ENCODE measurements around the gene RAB27B. TPM values are rescaled to one million over a fixed set of nuclear protein-coding genes. Genes with fewer than 3 reads are reported as not detected.
A peak's percentile ranks its signal among the peaks of the same experiment; 100 is the strongest.
"Not testable (repeated sequence)": the region's sequence is repeated elsewhere in the genome, so short reads cannot be mapped to it uniquely, and the experiment has no call there.

RAB27B gene
- total RNA-seq, 2 donors from 2014 or later = 0.11 to 1.1 TPM

GRCh38 chr18:54815086-54815485, 13.2 kb upstream of the RAB27B start:
- TF ChIP-seq CTCF (IDR thresholded peaks at IDR 0.05) = no peak
- no peaks in the 10 kb centered on the region for H3K36me3 ChIP-seq
- no peak overlapping the region for H3K27ac ChIP-seq
- H3K27me3 ChIP-seq = no peaks in the 10 kb centered on the region
- DNase-seq (ENCODE audit: low spot score) = no peak
- H3K4me1 ChIP-seq = no peaks in the 10 kb centered on the region
- no peaks in the 10 kb centered on the region for H3K9me3 ChIP-seq
- no peak overlapping the region for H3K4me3 ChIP-seq

- H3K27ac ChIP-seq; H3K36me3 ChIP-seq; DNase-seq (ENCODE audit: low spot score); H3K4me3 ChIP-seq; H3K27me3 ChIP-seq; H3K4me1 ChIP-seq; H3K9me3 ChIP-seq: not testable (repeated sequence)
Measured at GRCh38 chr18:54820785-54821275, 7.4 kb upstream of the RAB27B start.

- no peak for DNase-seq (ENCODE audit: low spot score)
- no peaks in the 10 kb centered on the region for H3K27me3 ChIP-seq
- TF ChIP-seq CTCF (IDR thresholded peaks at IDR 0.05) = no peak
- no peak overlapping the region for H3K4me3 ChIP-seq
- no peaks in the 10 kb centered on the region for H3K36me3 ChIP-seq
- H3K9me3 ChIP-seq = no peaks in the 10 kb centered on the region
- no peak overlapping the region for H3K27ac ChIP-seq
- H3K4me1 ChIP-seq = peaks cover 0 to 5% of the 10 kb centered on the region in 2 donors
Measured at GRCh38 chr18:54822872-54823845, 5.1 kb upstream of the RAB27B start.

- Histone ChIP-seq H3K4me3 (no peak overlapping the region), H3K9me3 (no peaks in the 10 kb centered on the region), H3K27ac (no peak overlapping the region), H3K4me1 (peaks cover 0 to 12% of the 10 kb centered on the region in 2 donors), H3K36me3 (no peaks in the 10 kb centered on the region), H3K27me3 (no peaks in the 10 kb centered on the region)
- DNase-seq (ENCODE audit: low spot score) = no peak
- TF ChIP-seq CTCF (IDR thresholded peaks at IDR 0.05) = no peak
Measured at GRCh38 chr18:54824761-54825160, 3.5 kb upstream of the RAB27B start.

- no peaks in the 10 kb centered on the region for H3K9me3 ChIP-seq
- TF ChIP-seq CTCF (IDR thresholded peaks at IDR 0.05) = no peak
- H3K27me3 ChIP-seq = no peaks in the 10 kb centered on the region
- no peak for DNase-seq (ENCODE audit: low spot score)
- peaks cover 0 to 12% of the 10 kb centered on the region in 2 donors for H3K4me1 ChIP-seq
- no peak overlapping the region for H3K4me3 ChIP-seq
- H3K27ac ChIP-seq = no peak overlapping the region
- H3K36me3 ChIP-seq = no peaks in the 10 kb centered on the region
Measured at GRCh38 chr18:54825601-54826344, 2.5 kb upstream of the RAB27B start.

- Histone ChIP-seq H3K4me1 (peaks cover 0 to 12% of the 10 kb centered on the region in 2 donors), H3K4me3 (peak overlapping the region in 1 of 2 donors; percentile 50), H3K27me3 (no peaks in the 10 kb centered on the region), H3K27ac (no peak overlapping the region), H3K9me3 (no peaks in the 10 kb centered on the region), H3K36me3 (no peaks in the 10 kb centered on the region)
- DNase-seq (ENCODE audit: low spot score) = no peak
- TF ChIP-seq CTCF (IDR thresholded peaks at IDR 0.05) = no peak
Measured at GRCh38 chr18:54828986-54829385, 709 bp downstream of the RAB27B start.

Data from right atrium auricular region (tissue), 2 donors.